HG03342 (cell line): Measurements from ENCODE around the gene ANKRD63.

Experiments used
- ATAC-seq: cut with Tn5 transposase; IDR thresholded peaks from one replicate; pipeline ENCODE4 v1.9.1; 2021; ENCODE audit warnings: mild to moderate bottlenecking, moderate library complexity; ENCODE audit not compliant: unreplicated experiment

ANKRD63 gene

GRCh38 chr15:40245666-40246450 is 37.0 kb downstream of the ANKRD63 start:
- ATAC-seq, result no peak

GRCh38 chr15:40244961-40245523 is 37.8 kb downstream of the ANKRD63 start:
- ATAC-seq, result no peak

- ATAC-seq, result no peak
Observed at GRCh38 chr15:40243126-40243810, 39.6 kb downstream of the ANKRD63 start.

GRCh38 chr15:40242601-40243000 is 40.3 kb downstream of the ANKRD63 start:
- ATAC-seq, result no peak

- no peak for ATAC-seq
Observed at GRCh38 chr15:40242213-40242599, 40.7 kb downstream of the ANKRD63 start.

- no peak for ATAC-seq
Observed at GRCh38 chr15:40241269-40242212, 41.3 kb downstream of the ANKRD63 start.

GRCh38 chr15:40240619-40241221 is 42.1 kb downstream of the ANKRD63 start:
- ATAC-seq, result no peak

- no peak for ATAC-seq
Observed at GRCh38 chr15:40239693-40240618, 42.9 kb downstream of the ANKRD63 start.

GRCh38 chr15:40239404-40239692 is 43.5 kb downstream of the ANKRD63 start:
- no peak for ATAC-seq

- ATAC-seq, result peak; percentile 46
Observed at GRCh38 chr15:40238532-40239403, 44.1 kb downstream of the ANKRD63 start, which contains the start of gene PAK6. Gene PAK6, plus strand, starts transcription at chr15:40239063. Its CDS starts 25,723 bp downstream, at chr15:40264786.

GRCh38 chr15:40235201-40235885 is 47.5 kb downstream of the ANKRD63 start:
- no peak for ATAC-seq

GRCh38 chr15:40234783-40235182 is 48.1 kb downstream of the ANKRD63 start:
- no peak for ATAC-seq

- ATAC-seq, result no peak
Observed at GRCh38 chr15:40233727-40234577, 48.9 kb downstream of the ANKRD63 start.

- no peak for ATAC-seq
Observed at GRCh38 chr15:40232625-40233070, 50.2 kb downstream of the ANKRD63 start.
